ENCODE measurements around the gene TRANK1.
A peak's percentile ranks its signal among the peaks of the same experiment; 100 is the strongest.

The TRANK1 gene

DNA sequence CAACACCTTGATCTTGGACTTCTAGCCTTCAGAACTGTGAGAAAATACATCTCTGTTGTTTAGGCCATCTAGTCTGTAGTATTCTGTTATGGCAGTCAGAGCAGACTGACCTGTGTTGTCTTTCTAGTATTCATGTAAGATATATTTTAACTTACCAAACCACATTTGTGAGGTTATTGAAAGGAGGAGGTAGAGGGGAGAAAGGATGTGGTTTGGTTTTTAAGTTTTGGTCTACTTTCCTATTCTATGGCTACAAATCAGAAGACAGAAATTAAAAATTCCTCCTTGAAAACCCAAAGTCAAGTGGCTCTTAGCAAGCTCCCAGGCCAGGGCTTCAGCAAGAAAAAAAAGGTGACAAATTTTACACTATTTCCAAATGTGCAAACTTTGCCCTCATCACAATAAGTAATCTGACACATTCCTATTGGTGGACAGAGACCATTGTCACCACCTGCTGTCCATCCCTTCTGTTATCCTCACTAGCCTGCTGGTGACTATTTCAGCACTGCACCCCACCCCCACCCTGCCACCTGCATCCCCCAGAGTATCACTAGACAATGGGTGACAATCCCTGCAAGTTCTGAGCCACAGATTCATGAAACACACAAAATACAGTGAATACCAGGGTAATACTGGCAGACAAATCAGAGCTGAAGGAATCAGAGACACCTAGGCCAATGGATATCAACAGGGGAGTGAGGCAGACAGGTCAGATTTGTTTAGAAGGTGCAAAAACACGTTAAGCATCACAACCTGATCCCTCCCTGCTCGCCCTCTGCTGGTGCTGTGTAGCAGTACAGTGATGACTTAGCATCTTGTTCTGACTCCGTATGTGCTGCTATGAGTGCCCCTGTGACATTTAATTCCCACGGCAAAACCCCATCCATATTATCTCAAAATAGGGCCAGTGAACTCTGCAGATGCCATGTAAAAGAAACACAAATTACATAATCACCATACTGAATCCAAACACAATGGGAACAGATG lies 101.5 kb downstream of the TRANK1 start:
- peak; percentile 12 for DNase-seq (ENCODE audit: low spot score)

DNA sequence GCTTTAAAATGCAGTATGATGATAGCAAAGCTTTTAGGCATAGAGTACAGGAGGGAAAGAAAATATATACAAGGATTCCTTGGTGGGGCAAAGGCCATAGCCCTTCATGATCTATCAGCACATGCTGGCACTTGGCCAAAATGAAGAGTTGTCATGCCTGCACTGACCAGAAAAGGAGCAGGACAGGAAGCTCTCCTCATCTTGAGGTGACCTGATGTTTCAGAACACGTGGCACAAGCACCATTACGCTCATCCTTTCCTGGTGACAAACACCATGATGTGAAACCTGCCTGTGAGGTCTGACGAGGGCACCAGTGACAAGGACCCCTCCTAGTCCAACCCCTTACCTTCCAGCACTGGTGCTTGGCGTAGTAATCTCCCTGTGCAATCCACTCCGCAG lies 102.6 kb downstream of the TRANK1 start:
- no peak for DNase-seq (ENCODE audit: low spot score)

DNA sequence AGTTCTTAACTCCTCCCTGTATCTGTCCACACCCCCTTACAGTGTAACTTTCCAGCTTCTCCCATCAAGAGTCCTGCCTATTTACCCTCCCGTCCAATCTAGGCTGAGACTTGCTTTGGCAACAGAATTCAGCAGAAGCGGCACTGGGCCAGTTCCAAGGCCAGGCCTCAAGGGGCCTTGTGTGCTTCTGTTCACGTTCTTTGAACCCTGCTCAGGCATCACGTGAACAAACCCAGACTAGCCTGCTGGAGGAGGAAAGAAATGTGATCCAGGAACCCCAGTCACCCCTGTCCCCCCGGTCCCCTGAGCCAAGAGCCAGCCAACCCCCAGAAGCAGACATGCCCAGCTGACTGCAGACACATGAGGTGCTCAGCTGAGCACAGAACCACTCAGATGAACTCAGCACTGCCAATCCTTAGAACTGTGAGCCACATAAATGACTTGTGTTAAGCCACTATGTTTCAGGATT lies 104.4 kb downstream of the TRANK1 start:
- no peak for DNase-seq (ENCODE audit: low spot score)

DNA sequence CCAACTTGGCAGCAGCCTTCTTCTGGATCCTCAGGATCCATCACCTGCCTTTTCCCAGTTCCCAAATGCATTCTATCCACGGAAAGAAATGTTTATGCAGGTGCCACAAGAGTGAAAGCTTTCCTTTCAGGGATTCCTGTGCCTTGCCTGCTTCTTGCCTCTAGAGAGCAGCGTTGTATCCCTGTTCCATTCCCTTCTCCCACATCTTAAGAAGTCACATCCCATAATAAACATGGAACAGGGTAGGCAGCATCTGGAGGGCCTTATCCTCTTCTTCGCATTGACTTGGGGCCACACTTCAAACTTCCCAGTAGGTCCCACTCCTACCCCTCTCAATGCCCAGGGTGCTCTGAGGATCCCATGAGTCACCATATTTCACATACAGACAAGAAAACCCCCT lies 107.8 kb downstream of the TRANK1 start:
- no peak for DNase-seq (ENCODE audit: low spot score)

DNA sequence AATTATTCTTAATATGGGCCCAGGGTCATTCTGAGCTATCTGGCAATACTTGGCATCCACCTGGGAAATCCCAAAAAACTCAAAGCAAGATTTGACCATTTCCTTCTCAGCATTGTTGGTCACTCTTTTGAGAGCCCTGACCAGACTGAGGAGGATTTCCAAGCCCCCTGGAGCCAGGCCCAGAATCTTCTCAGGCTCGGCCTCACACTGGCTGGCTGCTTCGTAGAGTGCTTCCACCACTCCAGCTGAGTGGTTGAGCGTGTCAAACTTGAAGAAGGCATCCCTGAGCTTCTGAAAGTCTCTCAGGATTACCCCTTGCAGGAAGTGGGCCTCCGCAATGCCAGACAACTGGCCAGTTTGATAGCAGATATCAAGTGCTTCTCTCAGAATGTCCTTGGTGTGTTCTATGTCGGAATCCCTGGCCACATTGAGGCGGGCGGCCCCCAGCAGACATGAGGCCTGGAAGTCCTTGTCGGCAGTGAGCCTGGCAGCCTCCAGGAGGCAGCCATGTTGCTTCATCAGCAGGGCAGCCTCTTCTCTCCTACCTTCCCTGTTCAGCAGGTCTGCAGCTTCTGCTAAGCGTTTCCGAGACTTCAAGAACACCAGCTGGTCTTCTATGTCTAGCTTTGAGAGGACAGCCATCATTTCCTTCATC lies 111.6 kb downstream of the TRANK1 start:
- DNase-seq (ENCODE audit: low spot score) = no peak

DNA sequence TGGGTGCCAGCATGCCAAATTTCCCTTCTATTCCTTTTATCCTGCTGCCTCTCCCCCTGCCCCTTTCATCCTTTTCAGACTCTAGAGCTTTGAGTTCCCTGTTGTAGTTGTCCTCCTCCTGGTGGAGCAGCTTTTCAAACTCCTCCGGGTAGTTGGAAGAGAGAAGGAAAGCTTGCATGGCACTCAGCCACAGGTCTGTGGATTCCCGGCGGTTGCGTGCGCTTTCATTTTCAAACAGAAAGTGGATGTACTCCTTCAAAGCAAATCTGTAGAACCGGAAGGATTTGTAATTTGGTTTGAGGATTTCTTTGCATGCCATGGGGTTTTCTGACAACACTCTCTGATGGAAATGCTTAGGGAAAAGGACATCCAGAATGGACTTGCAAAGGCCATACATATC lies 112.4 kb downstream of the TRANK1 start:
- DNase-seq (ENCODE audit: low spot score) = no peak

DNA sequence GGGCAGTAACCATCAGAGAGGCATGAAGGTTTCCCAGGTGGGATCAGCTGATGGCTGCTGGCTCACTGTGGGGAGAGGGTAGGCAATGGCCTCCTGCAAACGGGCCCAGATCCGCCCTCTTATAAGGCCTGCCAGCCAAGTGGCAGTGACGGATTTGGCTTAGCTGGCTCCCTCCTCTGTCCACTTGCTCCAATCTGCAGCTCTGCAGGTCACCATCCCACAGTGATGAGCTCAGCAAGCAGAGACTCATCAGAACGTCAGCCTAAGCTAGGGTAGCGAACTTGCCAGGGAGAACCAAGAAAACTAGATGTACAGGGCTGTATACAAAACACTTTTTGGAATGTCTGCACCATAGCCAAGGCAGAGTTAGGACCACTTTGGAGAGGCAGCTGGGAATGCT lies 117.7 kb downstream of the TRANK1 start:
- DNase-seq (ENCODE audit: low spot score) = no peak

DNA sequence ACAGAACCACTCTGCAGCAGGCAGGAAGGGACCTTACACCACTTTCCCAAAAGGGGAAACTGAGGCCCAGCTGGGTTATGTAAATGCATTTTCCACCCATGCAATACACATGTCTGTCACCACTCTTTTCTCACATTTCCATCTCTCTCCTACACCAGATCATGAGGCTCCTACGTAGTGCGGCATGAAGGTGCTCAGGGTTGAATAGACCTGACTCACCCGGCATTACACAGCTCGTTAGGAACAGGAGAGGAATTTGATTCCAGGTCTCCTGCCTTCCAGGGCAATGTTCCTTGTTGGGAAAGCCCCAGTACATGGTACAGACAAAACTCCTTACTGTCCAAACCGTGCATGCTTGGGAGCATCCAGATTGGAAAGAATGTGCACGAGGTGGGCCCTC lies 118.6 kb downstream of the TRANK1 start:
- no peak for DNase-seq (ENCODE audit: low spot score)

DNA sequence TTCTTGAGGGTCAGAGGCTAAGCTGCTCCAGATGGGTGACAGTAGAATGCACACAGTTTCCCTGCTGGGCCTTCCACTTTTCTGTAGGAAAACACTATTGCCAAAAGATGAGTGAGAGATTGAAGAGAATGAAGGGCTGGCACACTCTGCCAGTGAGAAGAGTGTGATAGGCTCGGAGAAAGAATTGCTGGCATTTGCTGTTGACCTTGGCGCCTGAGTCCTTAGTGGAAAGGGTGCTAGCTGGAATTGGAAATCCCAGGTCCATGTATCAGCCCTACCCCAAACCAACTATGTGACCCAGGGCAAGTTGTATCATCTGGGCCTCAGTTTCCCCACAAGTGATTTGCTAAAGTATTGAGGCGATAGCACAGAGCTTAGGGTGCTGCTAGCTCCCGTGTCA lies 120.4 kb downstream of the TRANK1 start:
- no peak for DNase-seq (ENCODE audit: low spot score)

DNA sequence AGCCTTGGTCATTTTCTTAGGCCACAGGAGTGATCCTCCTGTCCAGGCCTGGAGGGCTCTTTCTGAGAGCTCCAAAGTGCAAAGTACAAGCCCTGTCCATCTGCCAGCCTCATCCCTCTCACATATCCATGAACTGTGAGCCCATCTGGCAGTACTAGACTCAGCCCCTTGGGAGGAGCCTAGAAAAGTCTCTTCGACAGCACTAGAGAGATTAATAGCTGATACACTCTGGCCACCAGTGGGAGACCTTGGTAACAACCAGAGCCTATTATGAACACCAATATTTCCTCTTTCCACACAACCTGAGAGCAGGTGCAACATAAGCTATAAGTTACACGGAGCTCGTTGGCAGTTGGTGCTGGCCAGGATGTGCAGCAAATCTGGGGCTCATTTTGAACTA lies 121.0 kb downstream of the TRANK1 start:
- no peak for DNase-seq (ENCODE audit: low spot score)

DNA sequence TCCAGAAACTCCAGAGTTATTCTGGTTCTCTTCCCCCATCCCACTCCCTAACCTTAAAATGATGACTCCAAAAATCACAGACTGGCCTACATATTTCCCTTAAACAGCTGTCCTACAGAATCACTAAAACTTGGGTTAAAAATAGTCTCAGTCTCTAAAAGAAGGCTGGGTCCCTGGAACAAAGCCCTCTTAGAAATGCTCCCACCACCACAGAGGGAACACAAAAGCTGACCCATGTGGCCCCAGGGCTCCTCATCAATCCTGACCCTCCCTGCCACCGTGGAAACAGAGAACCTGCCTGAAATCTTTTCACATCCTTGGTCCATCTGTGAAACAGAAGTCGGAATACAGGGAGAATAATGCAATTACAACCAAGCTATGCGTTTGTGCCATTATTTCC lies 124.8 kb downstream of the TRANK1 start:
- no peak for DNase-seq (ENCODE audit: low spot score)

DNA sequence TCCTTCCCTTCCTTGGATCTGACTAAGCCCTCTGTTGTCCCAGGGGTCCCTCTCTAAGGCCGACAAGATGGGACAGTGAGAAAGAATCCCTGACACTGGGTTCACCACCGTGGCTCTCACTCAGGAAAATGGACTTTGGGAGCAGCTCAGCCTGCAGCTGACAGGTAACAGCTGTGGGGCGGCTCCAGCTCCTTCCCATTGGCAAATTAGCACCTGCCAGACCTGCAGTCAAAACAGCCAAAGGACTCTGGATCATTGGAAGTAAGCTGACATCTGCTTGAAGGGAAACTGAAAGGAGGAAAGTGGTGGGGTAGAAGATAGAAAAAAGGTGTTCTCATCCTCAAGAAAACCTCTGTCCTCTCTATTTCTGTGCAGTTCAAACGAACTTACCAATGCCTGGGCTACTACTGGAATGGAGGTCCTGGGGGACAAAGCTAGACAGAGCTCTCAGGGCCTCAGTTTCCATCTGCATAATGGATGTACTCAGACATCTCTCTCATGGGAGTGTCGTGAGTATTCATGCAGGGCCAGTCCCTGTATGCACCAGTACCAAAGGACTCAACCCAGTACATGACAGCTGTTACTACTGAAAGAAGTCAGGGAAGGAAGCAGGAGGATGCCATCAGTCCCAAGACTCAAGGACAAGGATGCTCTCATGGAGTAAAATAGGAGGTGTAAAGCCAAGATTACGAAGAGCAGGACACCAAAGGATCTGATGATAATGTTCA lies 126.9 kb downstream of the TRANK1 start:
- no peak for DNase-seq (ENCODE audit: low spot score)

DNA sequence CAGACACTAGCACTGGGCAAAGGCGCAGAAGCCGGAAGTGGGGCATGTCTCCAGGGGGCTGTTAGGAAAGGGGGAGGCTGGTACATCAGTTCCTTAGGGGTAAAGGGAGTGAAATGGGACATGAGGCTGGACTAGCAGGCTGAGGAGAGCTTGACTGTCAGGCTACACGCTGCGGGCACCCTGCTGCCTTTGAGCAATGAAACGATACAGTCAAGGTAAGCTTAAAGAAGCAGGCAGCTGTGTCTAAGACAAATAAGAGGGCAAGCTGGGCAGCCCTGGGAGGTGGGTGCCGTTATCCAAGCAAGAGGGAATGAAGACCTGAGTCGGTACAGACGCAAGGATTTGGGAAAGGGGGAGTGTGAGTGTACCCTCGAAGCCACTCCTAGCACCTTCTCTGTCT lies 129.5 kb downstream of the TRANK1 start:
- no peak for DNase-seq (ENCODE audit: low spot score)

DNA sequence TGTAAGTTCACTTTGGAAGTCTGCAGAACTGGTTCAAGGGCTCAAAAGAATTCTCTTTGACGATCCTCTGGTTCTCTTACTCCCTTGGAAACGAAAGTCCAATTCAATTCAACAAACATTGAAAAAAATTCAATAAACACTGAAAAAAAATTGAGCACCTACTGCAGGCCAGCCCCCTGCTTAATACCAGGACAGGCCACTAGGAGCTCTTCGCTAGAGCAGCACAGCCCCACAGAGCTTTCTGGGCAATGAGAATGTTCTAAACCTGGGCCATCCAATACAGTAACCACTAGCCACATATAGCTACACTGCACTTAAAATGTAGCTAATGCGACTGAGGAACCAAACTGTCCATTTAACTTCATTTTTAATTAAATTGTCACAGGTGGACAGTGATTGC lies 130.1 kb downstream of the TRANK1 start:
- no peak for DNase-seq (ENCODE audit: low spot score)

DNA sequence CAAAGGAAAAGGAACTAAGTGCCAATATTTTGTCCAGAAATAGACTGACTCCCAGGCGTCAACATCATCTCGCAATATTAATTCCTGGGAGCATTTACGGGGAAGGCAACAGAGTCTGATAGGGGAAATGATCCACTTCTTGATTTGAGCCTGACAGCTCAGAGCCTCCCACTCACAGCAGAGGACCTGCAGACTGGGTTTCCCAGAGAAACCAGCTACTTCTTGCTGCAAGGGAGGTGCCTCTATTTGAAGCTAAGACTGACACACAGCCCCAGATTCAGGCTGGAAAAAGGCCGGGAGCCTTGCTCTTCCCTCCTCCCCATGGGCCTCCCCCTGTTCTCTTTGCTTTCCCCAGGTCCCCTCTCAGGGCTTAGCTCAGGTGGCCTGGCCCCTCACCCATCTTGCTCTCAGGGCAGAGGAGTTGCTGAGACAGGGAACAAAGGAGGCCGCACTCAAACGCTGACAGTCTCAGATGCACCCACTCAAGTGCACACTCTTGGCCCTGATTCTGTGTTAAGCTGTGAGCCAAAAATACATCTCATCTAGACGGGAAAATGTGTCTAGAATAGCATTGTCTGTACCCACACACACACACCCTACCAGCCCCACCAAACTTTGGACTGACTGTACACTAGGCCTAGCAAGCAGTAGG lies 130.7 kb downstream of the TRANK1 start:
- no peak for DNase-seq (ENCODE audit: low spot score)

DNA sequence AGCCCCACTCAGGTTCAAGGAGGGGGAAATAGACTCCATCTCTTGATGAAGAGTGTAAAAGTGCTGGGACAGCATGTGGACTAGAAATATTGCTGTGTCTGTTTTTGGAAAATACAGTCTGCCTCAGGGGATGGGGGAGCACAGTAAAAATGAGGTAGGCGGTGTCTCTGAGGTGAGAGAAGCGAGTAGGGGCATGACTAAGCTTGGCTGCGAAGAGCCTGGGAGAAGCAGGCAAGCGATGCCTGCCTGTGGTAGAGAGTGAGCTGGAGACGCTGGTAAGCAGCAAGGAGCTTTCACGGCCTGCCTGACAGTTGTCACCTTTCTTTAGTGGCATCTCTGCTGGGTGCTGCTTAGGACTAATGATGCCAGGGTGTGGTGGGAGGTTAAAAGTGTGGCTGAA lies 131.5 kb downstream of the TRANK1 start:
- no peak for DNase-seq (ENCODE audit: low spot score)

DNA sequence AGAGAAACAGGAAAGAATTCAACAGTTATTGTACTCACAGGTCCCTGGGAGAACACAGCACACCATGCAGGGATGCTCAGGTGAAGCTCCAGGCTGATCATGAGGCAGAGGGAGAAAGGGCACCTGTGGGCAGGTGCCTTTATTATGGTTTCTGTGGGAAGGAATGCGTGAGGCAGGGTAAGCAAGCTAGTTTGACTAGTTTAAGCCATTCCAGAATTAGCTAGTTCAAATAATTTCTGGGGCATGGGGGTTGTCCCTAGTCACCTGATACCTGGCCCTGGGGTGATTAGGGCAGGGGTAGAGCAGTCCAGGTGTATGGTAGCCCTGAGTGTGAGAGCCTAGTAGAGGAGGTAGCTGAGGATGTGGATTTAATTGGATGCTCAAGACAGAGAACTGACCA lies 132.6 kb downstream of the TRANK1 start:
- DNase-seq (ENCODE audit: low spot score) = no peak

DNA sequence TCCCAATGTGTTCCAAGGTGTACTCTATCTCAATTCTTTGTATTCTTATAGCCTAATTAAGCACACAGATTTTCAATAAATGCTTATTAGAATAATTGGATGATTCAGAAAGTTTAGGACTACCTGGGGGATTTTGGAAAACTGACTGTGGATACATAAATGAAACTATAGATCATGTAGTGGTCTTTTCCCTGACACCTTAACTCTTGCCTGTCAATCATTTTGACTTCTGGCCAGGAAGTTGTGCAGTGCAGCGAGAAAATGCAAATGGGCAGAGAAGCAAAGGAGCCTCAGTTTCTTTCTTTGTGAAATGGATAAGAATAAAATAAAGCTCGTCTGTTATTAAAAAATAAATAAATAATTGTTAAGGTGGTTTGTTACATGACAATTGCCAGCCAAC lies 133.1 kb downstream of the TRANK1 start:
- DNase-seq (ENCODE audit: low spot score) = no peak

DNA sequence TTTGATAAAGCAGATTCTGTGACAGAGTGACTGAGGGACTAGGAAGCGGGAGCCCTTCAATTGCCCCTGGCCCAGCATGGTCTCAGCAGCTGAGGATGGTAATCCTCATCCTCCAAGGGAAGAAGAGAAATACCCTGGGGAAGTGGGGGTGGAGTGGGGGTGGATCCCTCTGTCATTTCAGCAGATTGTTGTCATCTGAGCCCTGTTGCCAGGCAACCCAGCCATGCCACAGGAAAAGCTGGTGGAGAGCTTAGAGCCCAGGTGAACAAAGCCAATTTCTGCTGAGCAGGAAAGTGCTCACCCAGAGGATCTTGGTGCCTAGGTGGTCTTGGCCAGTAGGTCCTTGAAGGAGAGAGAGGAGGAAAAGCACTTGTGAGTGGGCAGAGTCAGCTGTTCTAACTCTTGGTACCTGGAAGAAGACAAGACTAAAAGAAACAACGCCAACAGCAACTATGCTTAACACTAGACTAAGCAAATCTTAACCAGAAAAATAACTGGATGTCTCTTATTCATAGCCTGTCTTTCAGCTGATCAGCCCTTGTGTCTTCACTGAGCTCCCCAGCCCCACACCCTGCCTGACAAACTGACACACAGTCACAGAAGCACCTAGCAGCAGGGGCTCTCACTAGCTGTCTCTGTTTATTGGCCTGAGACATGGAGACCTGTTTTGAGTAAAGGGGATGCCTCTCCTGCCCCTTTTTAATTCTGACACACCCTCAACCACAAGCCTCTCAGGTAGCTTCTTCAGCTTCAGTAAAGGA lies 140.4 kb downstream of the TRANK1 start:
- no peak for DNase-seq (ENCODE audit: low spot score)

DNA sequence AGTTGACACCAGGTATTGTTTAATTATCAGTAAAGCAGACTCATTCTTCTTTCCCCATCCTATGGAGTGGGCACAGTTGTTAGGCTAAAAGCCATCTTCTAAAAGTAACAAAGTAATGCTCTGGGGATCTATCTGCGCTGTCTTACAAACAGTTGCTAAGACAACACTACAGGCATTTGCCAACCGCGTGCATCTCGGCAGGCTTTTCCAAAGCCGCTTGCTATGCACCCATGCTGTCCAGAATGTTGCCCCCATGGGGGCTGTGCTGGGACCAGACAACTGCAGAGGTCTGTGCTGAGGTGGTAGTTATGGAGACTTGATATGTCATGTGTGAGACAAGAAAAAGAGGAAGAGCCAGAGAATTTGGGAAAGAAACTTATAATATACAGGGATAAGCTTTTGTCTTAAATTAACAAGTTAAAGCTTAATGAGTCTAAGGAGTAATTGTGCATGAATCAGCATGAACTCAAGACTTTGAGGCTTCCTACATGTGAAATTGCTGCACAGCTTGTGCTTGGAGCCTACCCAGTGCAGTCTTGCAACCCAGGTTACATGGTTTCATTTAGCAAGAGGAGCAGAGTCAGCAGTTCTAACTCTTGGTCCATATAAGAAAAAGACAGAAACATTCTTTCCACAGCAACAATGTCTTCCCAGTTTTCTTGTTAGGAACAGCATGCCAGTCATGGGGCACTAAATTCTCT lies 141.6 kb downstream of the TRANK1 start:
- DNase-seq (ENCODE audit: low spot score) = no peak
